ENCODE measurements around the gene CASQ1. TPM values are rescaled to one million over a fixed set of nuclear protein-coding genes. Genes with fewer than 3 reads are reported as not detected.

The CASQ1 gene
- total and polyA plus RNA-seq, 8 donors, result 0.14 TPM; not detected in 7

DNA sequence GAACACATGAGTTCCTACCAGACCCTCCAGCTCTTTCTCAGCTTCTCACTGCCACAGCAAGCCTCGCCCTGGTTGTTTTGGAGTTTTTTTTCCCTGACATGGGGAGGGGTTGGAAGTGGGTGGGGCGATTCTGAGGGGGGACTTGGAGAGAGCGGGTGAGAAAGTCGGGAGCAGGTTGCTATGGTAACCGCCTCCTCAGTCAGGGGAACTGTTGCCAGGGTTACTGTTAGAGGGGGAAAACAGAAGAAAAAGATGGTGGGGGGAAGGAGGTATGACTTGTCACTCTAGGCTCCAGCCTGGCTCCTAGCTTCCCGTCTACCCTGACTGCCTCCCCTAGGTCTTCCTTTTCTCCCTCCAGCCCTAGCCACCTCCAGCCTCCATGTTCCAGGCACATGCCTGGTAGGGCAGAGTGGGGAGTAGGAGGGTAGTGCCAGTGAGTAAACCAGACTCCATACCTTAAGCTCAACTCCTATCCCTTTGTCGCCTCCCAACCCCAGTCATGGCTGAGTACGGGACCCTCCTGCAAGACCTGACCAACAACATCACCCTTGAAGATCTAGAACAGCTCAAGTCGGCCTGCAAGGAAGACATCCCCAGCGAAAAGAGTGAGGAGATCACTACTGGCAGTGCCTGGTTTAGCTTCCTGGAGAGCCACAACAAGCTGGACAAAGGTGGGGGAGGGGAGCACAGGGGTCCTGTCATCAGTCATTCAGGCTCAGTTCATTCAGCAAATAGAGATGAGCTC lies 20.8 kb downstream of the CASQ1 start:
- H3K4me1 ChIP-seq, result peaks cover 7 to 16% (median 13%) of the 10 kb centered on the region in 3 donors
- peaks cover 0 to 33% (median 3%) of the 10 kb centered on the region in 3 donors for H3K36me3 ChIP-seq
- no peak for DNase-seq
- no peak overlapping the region for H3K27ac ChIP-seq
- TF ChIP-seq, protein P1, sequence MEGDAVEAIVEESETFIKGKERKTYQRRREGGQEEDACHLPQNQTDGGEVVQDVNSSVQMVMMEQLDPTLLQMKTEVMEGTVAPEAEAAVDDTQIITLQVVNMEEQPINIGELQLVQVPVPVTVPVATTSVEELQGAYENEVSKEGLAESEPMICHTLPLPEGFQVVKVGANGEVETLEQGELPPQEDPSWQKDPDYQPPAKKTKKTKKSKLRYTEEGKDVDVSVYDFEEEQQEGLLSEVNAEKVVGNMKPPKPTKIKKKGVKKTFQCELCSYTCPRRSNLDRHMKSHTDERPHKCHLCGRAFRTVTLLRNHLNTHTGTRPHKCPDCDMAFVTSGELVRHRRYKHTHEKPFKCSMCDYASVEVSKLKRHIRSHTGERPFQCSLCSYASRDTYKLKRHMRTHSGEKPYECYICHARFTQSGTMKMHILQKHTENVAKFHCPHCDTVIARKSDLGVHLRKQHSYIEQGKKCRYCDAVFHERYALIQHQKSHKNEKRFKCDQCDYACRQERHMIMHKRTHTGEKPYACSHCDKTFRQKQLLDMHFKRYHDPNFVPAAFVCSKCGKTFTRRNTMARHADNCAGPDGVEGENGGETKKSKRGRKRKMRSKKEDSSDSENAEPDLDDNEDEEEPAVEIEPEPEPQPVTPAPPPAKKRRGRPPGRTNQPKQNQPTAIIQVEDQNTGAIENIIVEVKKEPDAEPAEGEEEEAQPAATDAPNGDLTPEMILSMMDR (IDR thresholded peaks at IDR 0.05), result no peak
- H3K9me3 ChIP-seq, result no peaks in the 10 kb centered on the region
- H3K27me3 ChIP-seq, result no peaks in the 10 kb centered on the region
- WGBS, 2 donors, result 78 to 88% methylated on average over 10 of the region's 10 CpGs
- FAIRE-seq, result no peak
- no peak overlapping the region for H3K4me3 ChIP-seq
- intact Hi-C loops (cut with DNase I), result no loop called here
- no peak for ATAC-seq

DNA sequence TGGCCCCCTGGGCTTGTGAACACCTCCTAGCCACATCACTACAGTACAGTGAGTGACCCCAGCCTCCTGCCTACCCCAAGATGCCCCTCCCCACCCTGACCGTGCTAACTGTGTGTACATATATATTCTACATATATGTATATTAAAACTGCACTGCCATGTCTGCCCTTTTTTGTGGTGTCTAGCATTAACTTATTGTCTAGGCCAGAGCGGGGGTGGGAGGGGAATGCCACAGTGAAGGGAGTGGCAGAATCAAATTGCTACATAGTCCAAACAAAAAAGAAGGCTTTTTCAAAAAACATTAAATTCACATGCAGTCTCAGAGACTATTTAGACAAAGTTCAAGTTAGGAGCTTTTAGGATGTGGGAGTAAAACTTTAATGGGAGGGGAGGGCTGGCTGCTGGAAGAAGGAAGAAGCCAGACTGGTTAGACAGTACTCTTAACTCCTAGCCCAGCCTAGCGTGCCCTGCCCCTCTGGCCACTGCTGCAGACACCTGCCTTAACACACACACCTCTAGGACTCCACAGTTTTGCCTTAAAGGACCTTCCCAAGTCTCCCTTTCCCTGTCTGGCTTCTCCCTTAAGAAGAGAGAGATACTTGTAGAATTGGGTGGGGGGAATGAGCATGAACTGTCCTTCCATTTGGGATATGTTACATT lies 24.2 kb downstream of the CASQ1 start:
- Histone ChIP-seq H3K27me3 (no peaks in the 10 kb centered on the region), H3K27ac (no peak overlapping the region), H3K36me3 (peaks cover 0 to 50% (median 10%) of the 10 kb centered on the region in 3 donors), H3K4me1 (peaks cover 6 to 10% (median 8%) of the 10 kb centered on the region in 3 donors), H3K9me3 (no peaks in the 10 kb centered on the region), H3K4me3 (no peak overlapping the region)
- intact Hi-C loops (cut with DNase I), result no loop called here
- WGBS, 2 donors, result 79 to 81% methylated on average over 3 of the region's 3 CpGs
- FAIRE-seq (no peak), DNase-seq (no peak), ATAC-seq (no peak)
- TF ChIP-seq, protein P1 (IDR thresholded peaks at IDR 0.05), result no peak

DNA sequence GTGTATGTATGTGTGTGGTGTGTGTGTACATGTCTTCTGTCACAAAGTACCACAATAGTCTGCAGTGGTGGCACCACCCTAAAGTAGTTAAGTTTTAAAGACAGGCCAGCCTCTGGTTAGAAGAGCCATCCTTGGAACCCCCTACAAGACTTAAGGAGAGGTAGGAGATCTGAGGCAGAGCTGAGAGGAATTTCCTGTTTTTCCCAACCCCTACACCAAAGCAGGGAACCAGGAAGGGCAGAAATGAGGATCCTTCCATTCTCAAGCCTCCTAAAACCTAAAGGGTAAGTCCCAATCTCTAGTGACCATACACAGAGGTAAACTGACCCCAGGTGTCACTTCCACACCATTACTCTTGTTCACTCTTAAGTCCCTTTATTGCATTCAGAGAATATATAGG lies 25.9 kb downstream of the CASQ1 start:
- Histone ChIP-seq H3K36me3 (peaks cover 0 to 63% (median 10%) of the 10 kb centered on the region in 3 donors), H3K4me1 (no peaks in the 10 kb centered on the region), H3K4me3 (no peak overlapping the region), H3K27me3 (no peaks in the 10 kb centered on the region), H3K9me3 (no peaks in the 10 kb centered on the region), H3K27ac (no peak overlapping the region)
- FAIRE-seq, result no peak
- intact Hi-C loops (cut with DNase I), result no loop called here
- no peak for DNase-seq
- TF ChIP-seq, protein P1 (IDR thresholded peaks at IDR 0.05), result no peak
- ATAC-seq, result no peak

DNA sequence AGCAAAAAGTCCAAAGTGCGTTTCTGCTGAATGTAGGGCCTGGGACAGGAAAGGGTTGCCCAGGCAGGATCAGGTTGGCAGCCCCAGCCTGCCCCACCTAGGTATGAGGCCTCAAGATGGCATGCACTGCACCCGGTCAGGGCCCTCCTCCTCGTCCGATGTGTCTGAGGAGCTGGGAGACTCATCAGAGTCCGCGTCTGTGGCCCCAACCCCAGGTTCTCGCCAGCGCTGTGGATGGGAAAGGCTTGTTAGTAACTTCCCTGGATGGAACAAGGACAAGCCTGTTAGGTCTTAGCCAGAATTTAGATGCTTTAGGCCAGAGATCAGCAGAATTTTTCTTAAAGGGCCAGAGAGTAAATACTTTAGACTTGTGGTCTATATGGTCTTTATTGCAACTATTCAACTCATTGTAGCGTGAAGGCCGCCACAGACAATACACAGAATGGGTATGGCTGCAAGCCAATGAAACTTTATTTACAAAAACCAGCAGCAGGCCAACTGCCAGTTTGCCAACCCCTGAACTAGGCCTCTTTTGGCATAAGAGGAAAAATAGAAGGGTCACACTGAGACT lies 27.2 kb downstream of the CASQ1 start:
- no peaks in the 10 kb centered on the region for H3K27me3 ChIP-seq
- H3K36me3 ChIP-seq, result peaks cover 0 to 70% (median 14%) of the 10 kb centered on the region in 3 donors
- H3K4me1 ChIP-seq, result no peaks in the 10 kb centered on the region
- no peak for DNase-seq
- H3K9me3 ChIP-seq, result no peaks in the 10 kb centered on the region
- TF ChIP-seq, protein P1 (IDR thresholded peaks at IDR 0.05), result no peak
- ATAC-seq, result peak in 2 of 4 donors; percentile 26 to 27
- FAIRE-seq, result no peak
- H3K4me3 ChIP-seq, result no peak overlapping the region
- no peak overlapping the region for H3K27ac ChIP-seq
- intact Hi-C loops (cut with DNase I), result no loop called here
- WGBS, 2 donors, result 59 to 67% methylated on average over 10 of the region's 10 CpGs

Data from pancreas (tissue), 10 donors.